HFFc6 (cell line): Measurements from ENCODE around the gene ERC2. TPM values are rescaled to one million over a fixed set of nuclear protein-coding genes. Genes with fewer than 3 reads are reported as not detected.

Experiments used
- DNase-seq: peaks from one replicate; pipeline ENCODE4 v3.0.0-alpha.2; 2018
- H3K27ac Mint-ChIP-seq: 2 replicates; pipeline ENCODE4 v1.8.0; 2020; ENCODE audit warnings: mild to moderate bottlenecking, mixed read lengths
- H3K27me3 Mint-ChIP-seq: 2 replicates; pipeline ENCODE4 v1.8.0; 2021; ENCODE audit warnings: mild to moderate bottlenecking, moderate library complexity, mixed read lengths; ENCODE audit not compliant: insufficient read depth
- H3K36me3 Mint-ChIP-seq: 2 replicates; pipeline ENCODE4 v1.8.0; 2021; ENCODE audit warnings: low read depth, mixed read lengths
- H3K4me1 Mint-ChIP-seq: 2 replicates; pipeline ENCODE4 v1.8.0; 2020; ENCODE audit warnings: low read depth, mixed read lengths
- H3K4me3 Mint-ChIP-seq: 2 replicates; pipeline ENCODE4 v1.8.0; 2020; ENCODE audit warnings: mild to moderate bottlenecking, moderate library complexity, mixed read lengths
- H3K9me3 Mint-ChIP-seq: 2 replicates; pipeline ENCODE4 v1.8.0; 2020; ENCODE audit warnings: mild to moderate bottlenecking, mixed read lengths
- total RNA-seq, 6 experiments: library from RNA; stranded (reverse); fragmentation: NEBNext Ultra II Directional; extraction: Animal tissue kit (Norgen Biotek cat#: 25700); gene quantifications; 2 replicates in 1 of 6; 3 replicates in 5 of 6; pipeline ENCODE4 v1.2.3, GENCODE V29; 2021
- TF ChIP-seq, protein P1 (sequence below): fragments of 200-600 bp; sonication (generic); IDR thresholded peaks from 2 replicates; pipeline ENCODE4 v1.5.0; 2021; ENCODE audit warnings: antibody characterized with exemption, mild to moderate bottlenecking

ERC2 gene
- total RNA-seq, 6 experiments from 2014 or later = 0.11 TPM; not detected in 5

DNA sequence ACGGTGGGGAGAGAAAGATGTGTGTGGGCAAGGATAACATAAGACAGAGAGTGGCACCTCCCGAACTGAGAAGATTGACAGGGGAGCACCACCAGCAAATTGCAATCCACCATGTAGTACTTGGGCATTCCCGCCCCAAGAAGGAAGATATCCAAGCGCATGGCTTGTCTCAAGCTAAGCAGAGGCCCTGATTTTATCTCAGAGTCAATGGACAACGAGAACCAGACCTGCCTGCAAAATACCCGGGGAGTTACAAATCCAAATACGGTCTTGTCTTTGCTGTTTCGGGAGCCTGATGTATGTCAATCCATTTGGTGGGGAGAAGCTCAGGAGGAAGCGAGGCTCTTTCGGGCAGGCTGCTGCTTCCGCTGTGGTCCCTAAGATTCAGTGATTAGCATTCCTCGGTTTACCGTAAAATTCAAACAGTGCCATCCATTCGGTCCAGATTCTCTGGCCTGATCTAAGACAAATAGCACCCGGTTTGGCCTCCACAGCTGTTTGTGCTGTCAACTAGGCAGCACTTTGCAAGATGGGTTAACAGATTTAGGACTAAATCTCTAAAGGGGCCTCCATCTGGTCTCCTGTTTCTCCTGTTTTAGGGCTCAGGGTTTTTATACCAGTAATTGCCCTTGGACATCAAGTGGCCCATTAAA lies 883.4 kb downstream of the ERC2 start:
- no peaks in the 10 kb centered on the region for H3K9me3 Mint-ChIP-seq
- H3K4me3 Mint-ChIP-seq = no peak overlapping the region
- H3K27ac Mint-ChIP-seq = no peak overlapping the region
- TF ChIP-seq, protein P1, sequence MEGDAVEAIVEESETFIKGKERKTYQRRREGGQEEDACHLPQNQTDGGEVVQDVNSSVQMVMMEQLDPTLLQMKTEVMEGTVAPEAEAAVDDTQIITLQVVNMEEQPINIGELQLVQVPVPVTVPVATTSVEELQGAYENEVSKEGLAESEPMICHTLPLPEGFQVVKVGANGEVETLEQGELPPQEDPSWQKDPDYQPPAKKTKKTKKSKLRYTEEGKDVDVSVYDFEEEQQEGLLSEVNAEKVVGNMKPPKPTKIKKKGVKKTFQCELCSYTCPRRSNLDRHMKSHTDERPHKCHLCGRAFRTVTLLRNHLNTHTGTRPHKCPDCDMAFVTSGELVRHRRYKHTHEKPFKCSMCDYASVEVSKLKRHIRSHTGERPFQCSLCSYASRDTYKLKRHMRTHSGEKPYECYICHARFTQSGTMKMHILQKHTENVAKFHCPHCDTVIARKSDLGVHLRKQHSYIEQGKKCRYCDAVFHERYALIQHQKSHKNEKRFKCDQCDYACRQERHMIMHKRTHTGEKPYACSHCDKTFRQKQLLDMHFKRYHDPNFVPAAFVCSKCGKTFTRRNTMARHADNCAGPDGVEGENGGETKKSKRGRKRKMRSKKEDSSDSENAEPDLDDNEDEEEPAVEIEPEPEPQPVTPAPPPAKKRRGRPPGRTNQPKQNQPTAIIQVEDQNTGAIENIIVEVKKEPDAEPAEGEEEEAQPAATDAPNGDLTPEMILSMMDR = no peak
- no peak for DNase-seq
- peaks cover 4% of the 10 kb centered on the region; the same call in 1 of the 2 replicates for H3K4me1 Mint-ChIP-seq
- peaks cover 23% of the 10 kb centered on the region for H3K27me3 Mint-ChIP-seq
- H3K36me3 Mint-ChIP-seq = no peaks in the 10 kb centered on the region

DNA sequence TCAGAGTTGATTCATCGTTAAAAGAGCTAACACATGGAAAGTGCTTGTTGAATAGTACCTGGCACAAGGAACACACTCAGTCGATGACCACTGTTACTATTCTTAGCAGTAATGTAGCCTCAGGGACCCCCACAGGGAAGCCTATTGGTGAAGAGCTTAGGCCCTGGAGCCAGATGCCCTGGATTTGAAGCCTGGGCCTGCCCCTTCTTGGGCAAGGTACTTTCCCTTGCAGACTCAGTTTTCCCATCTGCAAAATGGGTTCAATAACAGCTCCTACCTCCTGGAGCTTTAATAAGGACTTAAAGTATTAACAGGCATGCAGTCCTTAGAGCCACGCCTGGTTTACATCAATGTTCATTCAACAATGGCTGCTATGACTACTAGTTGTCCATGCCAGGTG lies 884.2 kb downstream of the ERC2 start:
- Mint-ChIP-seq H3K27me3 (peaks cover 21% of the 10 kb centered on the region; the same call in 1 of the 2 replicates), H3K4me3 (no peak overlapping the region), H3K9me3 (no peaks in the 10 kb centered on the region), H3K4me1 (peaks cover 4% of the 10 kb centered on the region; the same call in 1 of the 2 replicates), H3K27ac (no peak overlapping the region), H3K36me3 (no peaks in the 10 kb centered on the region)
- TF ChIP-seq, protein P1 = no peak
- no peak for DNase-seq

DNA sequence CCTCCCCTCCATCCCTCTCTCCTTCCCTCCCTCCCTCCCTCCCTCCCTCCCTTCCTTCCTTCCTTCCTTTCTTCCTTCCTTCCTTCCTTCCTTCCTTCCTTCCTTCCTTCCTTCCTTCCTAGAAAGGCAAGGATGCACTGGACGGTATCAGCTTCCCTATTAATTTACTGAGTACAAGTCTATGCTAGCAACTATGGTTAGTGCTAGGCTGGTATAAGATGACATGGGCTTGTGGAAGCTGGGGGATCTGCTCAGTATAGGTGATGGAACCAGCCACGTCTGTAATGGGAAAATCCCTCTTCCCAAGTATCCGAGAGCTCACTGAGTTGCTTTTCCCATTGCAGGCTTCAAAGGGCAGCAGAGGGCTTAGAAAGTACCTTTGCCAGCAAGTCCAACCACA lies 884.8 kb downstream of the ERC2 start:
- Mint-ChIP-seq H3K9me3 (peaks cover 2% of the 10 kb centered on the region; the same call in 1 of the 2 replicates), H3K4me1 (peaks cover 4% of the 10 kb centered on the region; the same call in 1 of the 2 replicates), H3K27ac (no peak overlapping the region), H3K4me3 (no peak overlapping the region), H3K27me3 (peaks cover 24% of the 10 kb centered on the region; the same call in 1 of the 2 replicates), H3K36me3 (no peaks in the 10 kb centered on the region; the same call in 1 of the 2 replicates)
- TF ChIP-seq, protein P1 = no peak
- no peak for DNase-seq

DNA sequence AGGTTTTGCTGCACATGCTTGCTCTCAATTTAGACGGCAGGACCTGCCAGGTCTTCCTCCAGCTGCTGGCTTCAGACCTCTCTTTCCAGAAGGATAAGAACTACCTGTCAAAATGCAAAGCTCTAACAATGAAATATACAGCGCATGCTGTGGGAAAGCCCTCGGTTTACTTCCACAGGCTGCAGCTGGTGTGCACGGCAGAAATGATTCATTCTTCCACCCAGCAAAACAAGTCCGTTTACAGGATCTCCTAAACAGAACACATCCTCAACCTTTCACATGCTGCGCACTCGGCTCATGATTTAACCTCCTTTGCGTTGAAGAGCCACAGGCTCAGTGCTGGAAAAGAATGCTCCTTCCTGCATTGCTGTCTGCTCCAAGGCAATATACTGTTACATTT lies 888.8 kb downstream of the ERC2 start:
- peaks cover 4% of the 10 kb centered on the region; the same call in 1 of the 2 replicates for H3K9me3 Mint-ChIP-seq
- TF ChIP-seq, protein P1 = no peak
- H3K27me3 Mint-ChIP-seq = peaks cover 24% of the 10 kb centered on the region; the same call in 1 of the 2 replicates
- H3K27ac Mint-ChIP-seq = no peak overlapping the region
- no peaks in the 10 kb centered on the region; the same call in 1 of the 2 replicates for H3K36me3 Mint-ChIP-seq
- H3K4me1 Mint-ChIP-seq = no peaks in the 10 kb centered on the region; the same call in 1 of the 2 replicates
- DNase-seq = no peak
- no peak overlapping the region; the same call in 1 of the 2 replicates for H3K4me3 Mint-ChIP-seq

DNA sequence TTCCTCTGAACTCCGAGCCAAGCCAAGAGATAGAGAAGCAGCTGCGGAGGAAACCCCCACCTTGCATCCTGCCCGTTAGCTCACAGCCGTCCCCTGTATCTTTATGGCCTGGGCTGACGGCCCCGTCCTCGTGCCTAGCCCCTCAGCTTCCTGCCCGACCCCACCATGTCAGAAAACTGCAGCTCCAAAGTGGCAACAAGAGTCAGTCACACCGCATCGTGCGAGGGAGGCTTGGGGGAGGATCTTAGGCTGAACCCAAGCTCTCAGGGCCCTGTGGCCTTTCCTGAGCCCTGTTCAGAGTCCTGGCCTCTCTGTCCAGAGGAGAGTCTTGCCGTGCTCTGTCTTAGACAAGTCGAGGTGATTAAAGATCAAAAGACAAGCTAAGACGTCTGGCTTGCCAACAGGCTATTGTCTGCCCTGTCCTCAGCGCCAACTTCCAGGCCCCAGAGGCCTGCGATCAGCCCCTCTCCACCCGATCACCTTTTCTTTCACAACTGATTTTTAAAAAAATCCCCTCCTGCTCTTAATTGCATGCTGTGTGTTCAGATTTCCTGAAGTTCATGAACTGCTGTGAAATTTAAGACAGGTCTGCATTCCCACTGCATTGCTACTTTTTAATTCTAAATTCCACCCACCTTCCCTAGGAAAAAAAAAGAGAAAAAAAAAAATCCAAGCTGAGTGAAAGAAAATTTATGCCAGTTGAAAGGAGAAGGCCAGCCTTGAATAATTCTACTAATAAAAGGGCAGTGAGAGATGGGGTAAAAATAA lies 891.5 kb downstream of the ERC2 start:
- Mint-ChIP-seq H3K27ac (no peak overlapping the region), H3K27me3 (peaks cover 31% of the 10 kb centered on the region), H3K4me3 (no peak overlapping the region), H3K9me3 (peaks cover 4% of the 10 kb centered on the region; the same call in 1 of the 2 replicates), H3K36me3 (no peaks in the 10 kb centered on the region; the same call in 1 of the 2 replicates), H3K4me1 (no peaks in the 10 kb centered on the region; the same call in 1 of the 2 replicates)
- TF ChIP-seq, protein P1 = no peak
- no peak for DNase-seq
